HEK293 (cell line): ENCODE results near the gene PTPN9.

Source experiments
- CTCF ChIA-PET: fragments of 350-600 bp; formaldehyde crosslinking; extraction: SDS; loops from one replicate; lab custom pipeline; 2021; ENCODE audit warnings: antibody characterized with exemption; lab: Yijun Ruan, JAX
- POLR2A ChIA-PET: fragments of 300-600 bp; formaldehyde crosslinking; extraction: SDS; loops from one replicate; lab custom pipeline; 2020; ENCODE audit warnings: antibody characterized with exemption, inconsistent platforms; lab: Yijun Ruan, JAX
- H3K27ac ChIP-seq: fragments of 200-500 bp; sonication (Bioruptor generic); 2 replicates; pipeline ENCODE4 v1.5.1; 2014; ENCODE audit warnings: low read depth, low read length, control low read depth, inconsistent platforms; ENCODE audit errors: extremely low read depth
- H3K36me3 ChIP-seq, 2 experiments: fragments of 200-500 bp in 1 of 2; sonication (Bioruptor generic) in 1 of 2; 1 replicate in 1 of 2; 2 replicates in 1 of 2; pipeline ENCODE4 v1.5.1; 2014 to 2017; ENCODE audit warnings: inconsistent platforms in 2 of 2, low read length in 2 of 2; ENCODE audit not compliant: control insufficient read depth in 2 of 2, insufficient read depth in 1 of 2
- H3K4me1 ChIP-seq: fragments of 200-500 bp; sonication (Bioruptor generic); 2 replicates; pipeline ENCODE4 v1.5.1; 2014; ENCODE audit warnings: mild to moderate bottlenecking, low read length, inconsistent platforms; ENCODE audit not compliant: control insufficient read depth, insufficient read depth
- H3K4me3 ChIP-seq: 2 replicates; pipeline ENCODE4 v1.5.1; 2011; ENCODE audit warnings: low read depth, mild to moderate bottlenecking, control low read depth, low read length, moderate library complexity
- H3K9me3 ChIP-seq: fragments of 200-500 bp; sonication (Bioruptor generic); 2 replicates; pipeline ENCODE4 v1.5.1; 2014; ENCODE audit warnings: low read depth, low read length, inconsistent platforms; ENCODE audit not compliant: control insufficient read depth, insufficient read depth
- HOXA7 ChIP-seq: sonication (generic); formaldehyde crosslinking; IDR thresholded peaks from 2 replicates; pipeline ENCODE4 v1.8.1; 2022; ENCODE audit warnings: missing genetic modification reagents, borderline replicate concordance
- IKZF3 ChIP-seq: fragments of 450-650 bp; IDR thresholded peaks from 2 replicates; pipeline ENCODE4 v1.5.0; 2018; ENCODE audit warnings: missing biosample characterization, mild to moderate bottlenecking, missing genetic modification characterization, moderate library complexity
- REPIN1 ChIP-seq: fragments of 450-650 bp; formaldehyde crosslinking; IDR thresholded peaks from 2 replicates; pipeline ENCODE4 v1.5.1; 2017; ENCODE audit warnings: missing biosample characterization, missing genetic modification characterization, low read depth
- SCRT1 ChIP-seq: fragments of 450-650 bp; formaldehyde crosslinking; IDR thresholded peaks from 2 replicates; pipeline ENCODE4 v1.5.1; 2016; ENCODE audit warnings: missing biosample characterization, missing genetic modification characterization, borderline replicate concordance
- SCRT2 ChIP-seq: fragments of 450-650 bp; formaldehyde crosslinking; IDR thresholded peaks from 2 replicates; pipeline ENCODE4 v1.5.1; 2016; ENCODE audit warnings: missing biosample characterization, missing genetic modification characterization
- ZBTB20 ChIP-seq: fragments of 450-650 bp; formaldehyde crosslinking; IDR thresholded peaks from 2 replicates; pipeline ENCODE4 v1.5.1; 2016; ENCODE audit warnings: missing biosample characterization, missing genetic modification characterization
- ZBTB48 ChIP-seq: fragments of 450-650 bp; formaldehyde crosslinking; IDR thresholded peaks from 2 replicates; pipeline ENCODE4 v1.5.1; 2016; ENCODE audit warnings: missing biosample characterization, missing genetic modification characterization
- ZEB2 ChIP-seq: fragments of 450-650 bp; formaldehyde crosslinking; IDR thresholded peaks from 2 replicates; pipeline ENCODE4 v1.5.1; 2016; ENCODE audit warnings: missing biosample characterization, missing genetic modification characterization
- ZFP69B ChIP-seq: fragments of 450-650 bp; formaldehyde crosslinking; IDR thresholded peaks from 2 replicates; pipeline ENCODE4 v1.5.1; 2016; ENCODE audit warnings: missing biosample characterization, missing genetic modification characterization
- ZNF10 ChIP-seq: fragments of 450-650 bp; formaldehyde crosslinking; IDR thresholded peaks from 2 replicates; pipeline ENCODE4 v1.5.1; 2017; ENCODE audit warnings: missing biosample characterization, missing genetic modification characterization
- ZNF140 ChIP-seq: fragments of 450-650 bp; formaldehyde crosslinking; IDR thresholded peaks from 2 replicates; pipeline ENCODE4 v1.5.1; 2016; ENCODE audit warnings: missing biosample characterization, missing genetic modification characterization
- ZNF214 ChIP-seq: fragments of 450-650 bp; formaldehyde crosslinking; IDR thresholded peaks from 2 replicates; pipeline ENCODE4 v1.5.1; 2017; ENCODE audit warnings: missing biosample characterization, mild to moderate bottlenecking, missing genetic modification characterization, borderline replicate concordance
- ZNF23 ChIP-seq: fragments of 450-650 bp; formaldehyde crosslinking; IDR thresholded peaks from 2 replicates; pipeline ENCODE4 v1.5.1; 2016; ENCODE audit warnings: missing biosample characterization, missing genetic modification characterization, borderline replicate concordance
- ZNF292 ChIP-seq: fragments of 450-650 bp; formaldehyde crosslinking; IDR thresholded peaks from 2 replicates; pipeline ENCODE4 v1.5.1; 2016; ENCODE audit warnings: low read depth, missing biosample characterization, missing genetic modification characterization, borderline replicate concordance
- ZNF398 ChIP-seq: fragments of 450-650 bp; formaldehyde crosslinking; IDR thresholded peaks from 2 replicates; pipeline ENCODE4 v1.5.1; 2017; ENCODE audit warnings: missing biosample characterization, missing genetic modification characterization
- ZNF404 ChIP-seq: fragments of 450-650 bp; formaldehyde crosslinking; IDR thresholded peaks from 2 replicates; pipeline ENCODE4 v1.5.1; 2017; ENCODE audit warnings: missing biosample characterization, missing genetic modification characterization
- ZNF560 ChIP-seq: fragments of 450-650 bp; formaldehyde crosslinking; IDR thresholded peaks from 2 replicates; pipeline ENCODE4 v1.5.1; 2017; ENCODE audit warnings: missing biosample characterization, missing genetic modification characterization, borderline replicate concordance
- ZNF629 ChIP-seq: fragments of 450-650 bp; formaldehyde crosslinking; IDR thresholded peaks from 2 replicates; pipeline ENCODE4 v1.5.1; 2017; ENCODE audit warnings: missing biosample characterization, missing genetic modification characterization
- ZNF658 ChIP-seq: fragments of 450-650 bp; formaldehyde crosslinking; IDR thresholded peaks from 2 replicates; pipeline ENCODE4; 2016; ENCODE audit warnings: missing biosample characterization, missing genetic modification characterization
- ZNF670 ChIP-seq: fragments of 450-650 bp; formaldehyde crosslinking; IDR thresholded peaks from 2 replicates; pipeline ENCODE4 v1.5.1; 2016; ENCODE audit warnings: missing biosample characterization, missing genetic modification characterization, low read depth
- TF ChIP-seq, protein P1 (sequence below): fragments of 450-650 bp; formaldehyde crosslinking; IDR thresholded peaks from 2 replicates; pipeline ENCODE4 v1.5.1; 2017; ENCODE audit warnings: missing biosample characterization, mild to moderate bottlenecking, missing genetic modification characterization, moderate library complexity
- TF ChIP-seq, protein P2 (sequence below): fragments of 450-650 bp; formaldehyde crosslinking; IDR thresholded peaks from 2 replicates; pipeline ENCODE4 v1.5.1; 2016; ENCODE audit warnings: missing biosample characterization, missing genetic modification characterization
- TF ChIP-seq, protein P3 (sequence below): fragments of 450-650 bp; formaldehyde crosslinking; IDR thresholded peaks from 2 replicates; pipeline ENCODE4 v1.5.1; 2016; ENCODE audit warnings: missing biosample characterization, missing genetic modification characterization

PTPN9 gene

GRCh38 chr15:75620841-75621391, 41.8 kb upstream of the PTPN9 start:
- Histone ChIP-seq H3K27ac (no peak overlapping the region), H3K36me3 (peaks cover 35 to 45% of the 10 kb centered on the region in 2 experiments), H3K9me3 (no peaks in the 10 kb centered on the region), H3K4me1 (no peaks in the 10 kb centered on the region; the same call in 1 of the 2 replicates), H3K4me3 (no peak overlapping the region)
- no peak for TF ChIP-seq ZNF560 (tag by site-specific recombination)
- TF ChIP-seq ZNF629, result no peak
- no peak for TF ChIP-seq HOXA7 (CRISPR knock-in tag)
- TF ChIP-seq ZNF10 (tag by site-specific recombination), result no peak
- TF ChIP-seq SCRT1 (tag by site-specific recombination), result no peak
- TF ChIP-seq ZNF658, result no peak
- no peak for TF ChIP-seq SCRT2 (tag by site-specific recombination)
- TF ChIP-seq, protein P1, sequence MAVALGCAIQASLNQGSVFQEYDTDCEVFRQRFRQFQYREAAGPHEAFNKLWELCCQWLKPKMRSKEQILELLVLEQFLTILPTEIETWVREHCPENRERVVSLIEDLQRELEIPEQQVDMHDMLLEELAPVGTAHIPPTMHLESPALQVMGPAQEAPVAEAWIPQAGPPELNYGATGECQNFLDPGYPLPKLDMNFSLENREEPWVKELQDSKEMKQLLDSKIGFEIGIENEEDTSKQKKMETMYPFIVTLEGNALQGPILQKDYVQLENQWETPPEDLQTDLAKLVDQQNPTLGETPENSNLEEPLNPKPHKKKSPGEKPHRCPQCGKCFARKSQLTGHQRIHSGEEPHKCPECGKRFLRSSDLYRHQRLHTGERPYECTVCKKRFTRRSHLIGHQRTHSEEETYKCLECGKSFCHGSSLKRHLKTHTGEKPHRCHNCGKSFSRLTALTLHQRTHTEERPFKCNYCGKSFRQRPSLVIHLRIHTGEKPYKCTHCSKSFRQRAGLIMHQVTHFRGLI (tag by site-specific recombination), result no peak
- TF ChIP-seq ZNF23 (tag by site-specific recombination), result no peak
- no peak for TF ChIP-seq ZFP69B (tag by site-specific recombination)
- TF ChIP-seq ZBTB20 (tag by site-specific recombination), result no peak
- TF ChIP-seq ZNF404 (tag by site-specific recombination), result no peak
- TF ChIP-seq REPIN1 (tag by site-specific recombination), result no peak
- TF ChIP-seq, protein P2, sequence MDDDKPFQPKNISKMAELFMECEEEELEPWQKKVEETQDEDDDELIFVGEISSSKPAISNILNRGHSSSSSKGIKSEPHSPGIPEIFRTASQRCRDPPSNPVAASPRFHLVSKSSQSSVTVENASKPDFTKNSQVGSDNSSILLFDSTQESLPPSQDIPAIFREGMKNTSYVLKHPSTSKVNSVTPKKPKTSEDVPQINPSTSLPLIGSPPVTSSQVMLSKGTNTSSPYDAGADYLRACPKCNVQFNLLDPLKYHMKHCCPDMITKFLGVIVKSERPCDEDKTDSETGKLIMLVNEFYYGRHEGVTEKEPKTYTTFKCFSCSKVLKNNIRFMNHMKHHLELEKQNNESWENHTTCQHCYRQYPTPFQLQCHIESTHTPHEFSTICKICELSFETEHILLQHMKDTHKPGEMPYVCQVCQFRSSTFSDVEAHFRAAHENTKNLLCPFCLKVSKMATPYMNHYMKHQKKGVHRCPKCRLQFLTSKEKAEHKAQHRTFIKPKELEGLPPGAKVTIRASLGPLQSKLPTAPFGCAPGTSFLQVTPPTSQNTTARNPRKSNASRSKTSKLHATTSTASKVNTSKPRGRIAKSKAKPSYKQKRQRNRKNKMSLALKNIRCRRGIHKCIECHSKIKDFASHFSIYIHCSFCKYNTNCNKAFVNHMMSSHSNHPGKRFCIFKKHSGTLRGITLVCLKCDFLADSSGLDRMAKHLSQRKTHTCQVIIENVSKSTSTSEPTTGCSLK (tag by site-specific recombination), result no peak
- TF ChIP-seq, all 188 proteins: peak for 0
- CTCF ChIA-PET, result interaction anchor here (0.6 to 1.8 kb wide), 4 partner anchors 8 to 253 kb away, joined by 3 to 4 read pairs (median 3); no protein-coding TSS in a partner anchor
- POLR2A ChIA-PET, result interaction anchor here (0.7 kb wide), 1 partner anchor 19 kb away, joined by 3 read pairs; the partner anchor contains the start of gene IMP3

- POLR2A ChIA-PET, result interaction anchor here (0.6 to 0.7 kb wide), 2 partner anchors 20 to 252 kb away, joined by 3 read pairs; partner anchors contain the start of gene IMP3
- Histone ChIP-seq H3K9me3 (no peaks in the 10 kb centered on the region), H3K4me1 (no peaks in the 10 kb centered on the region; the same call in 1 of the 2 replicates), H3K27ac (no peak overlapping the region), H3K36me3 (peaks cover 42 to 49% of the 10 kb centered on the region in 2 experiments), H3K4me3 (no peak overlapping the region)
- CTCF ChIA-PET, result interaction anchor here (0.6 to 1.8 kb wide), 4 partner anchors 9 to 416 kb away, joined by 3 to 7 read pairs (median 4); no protein-coding TSS in a partner anchor
- TF ChIP-seq ZNF292 (tag by site-specific recombination) (no peak), HOXA7 (CRISPR knock-in tag) (no peak), ZNF214 (tag by site-specific recombination) (no peak), ZEB2 (tag by site-specific recombination) (no peak), ZNF398 (tag by site-specific recombination) (no peak), ZNF140 (tag by site-specific recombination) (no peak), ZBTB48 (0 out of 2 replicates have a peak, but pooled peaks have one; percentile 28), ZNF670 (tag by site-specific recombination) (no peak), IKZF3 (tag by site-specific recombination) (0 out of 2 replicates have a peak, but pooled peaks have one; percentile 3)
- TF ChIP-seq, protein P3, sequence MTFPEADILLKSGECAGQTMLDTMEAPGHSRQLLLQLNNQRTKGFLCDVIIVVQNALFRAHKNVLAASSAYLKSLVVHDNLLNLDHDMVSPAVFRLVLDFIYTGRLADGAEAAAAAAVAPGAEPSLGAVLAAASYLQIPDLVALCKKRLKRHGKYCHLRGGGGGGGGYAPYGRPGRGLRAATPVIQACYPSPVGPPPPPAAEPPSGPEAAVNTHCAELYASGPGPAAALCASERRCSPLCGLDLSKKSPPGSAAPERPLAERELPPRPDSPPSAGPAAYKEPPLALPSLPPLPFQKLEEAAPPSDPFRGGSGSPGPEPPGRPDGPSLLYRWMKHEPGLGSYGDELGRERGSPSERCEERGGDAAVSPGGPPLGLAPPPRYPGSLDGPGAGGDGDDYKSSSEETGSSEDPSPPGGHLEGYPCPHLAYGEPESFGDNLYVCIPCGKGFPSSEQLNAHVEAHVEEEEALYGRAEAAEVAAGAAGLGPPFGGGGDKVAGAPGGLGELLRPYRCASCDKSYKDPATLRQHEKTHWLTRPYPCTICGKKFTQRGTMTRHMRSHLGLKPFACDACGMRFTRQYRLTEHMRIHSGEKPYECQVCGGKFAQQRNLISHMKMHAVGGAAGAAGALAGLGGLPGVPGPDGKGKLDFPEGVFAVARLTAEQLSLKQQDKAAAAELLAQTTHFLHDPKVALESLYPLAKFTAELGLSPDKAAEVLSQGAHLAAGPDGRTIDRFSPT (tag by site-specific recombination), result no peak
These were observed 41.1 kb upstream of the PTPN9 start for GRCh38 chr15:75620058-75620820.
